NK-92 (cell line): ENCODE data around the gene BLOC1S5.

Source experiments
- DNase-seq: peaks from one replicate; lab custom pipeline; 2025; ENCODE audit not compliant: unreplicated experiment; lab: John Stamatoyannopoulos, UW

BLOC1S5 gene

DNA sequence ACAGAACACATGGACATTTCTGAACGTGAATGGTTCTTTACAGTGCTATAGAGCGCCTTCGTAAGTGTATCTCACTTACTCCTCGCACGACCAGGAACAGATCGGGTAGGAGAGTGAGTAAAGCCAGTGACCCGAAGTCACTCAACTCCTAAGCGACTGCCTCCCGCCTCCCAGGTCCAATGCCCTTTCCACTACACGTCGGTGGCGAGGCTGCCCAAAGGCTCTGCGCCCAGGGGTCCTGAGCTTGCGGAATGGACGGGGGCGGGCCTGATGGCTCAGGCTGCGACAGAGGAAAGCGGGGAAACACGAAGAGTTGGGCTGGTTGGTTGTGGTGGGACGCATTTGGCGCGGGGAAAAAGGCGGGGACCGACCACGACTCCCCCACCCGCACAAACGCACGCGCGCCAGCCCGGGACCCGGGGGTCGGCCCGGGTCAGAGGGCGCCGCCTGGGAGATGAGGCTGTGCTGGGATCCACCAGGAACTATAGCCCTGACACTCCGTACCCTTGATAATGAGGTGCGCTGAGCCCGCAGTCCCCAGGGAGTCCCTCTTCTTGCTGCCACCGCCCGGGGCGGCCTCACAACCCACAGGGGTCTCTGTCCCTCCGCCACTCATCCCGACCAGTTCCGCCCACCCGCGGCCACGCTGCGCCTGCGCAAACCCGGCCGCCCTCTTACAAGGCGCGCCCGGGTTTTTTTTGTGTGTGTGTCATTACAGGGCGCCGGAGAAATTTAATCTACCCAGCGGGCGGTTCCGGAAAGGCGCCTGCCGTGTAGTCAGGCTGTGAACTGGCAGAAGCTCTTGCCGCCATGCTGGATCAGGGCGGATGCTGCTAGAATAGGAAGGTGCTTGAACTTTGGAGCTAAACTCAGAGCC, at the start of gene BLOC1S5:
Gene BLOC1S5, minus strand, starts transcription at position 629 of the 877 bp plus-strand sequence. Its CDS starts 13 bp downstream, at position 616.
- peak; percentile 83 for DNase-seq

DNA sequence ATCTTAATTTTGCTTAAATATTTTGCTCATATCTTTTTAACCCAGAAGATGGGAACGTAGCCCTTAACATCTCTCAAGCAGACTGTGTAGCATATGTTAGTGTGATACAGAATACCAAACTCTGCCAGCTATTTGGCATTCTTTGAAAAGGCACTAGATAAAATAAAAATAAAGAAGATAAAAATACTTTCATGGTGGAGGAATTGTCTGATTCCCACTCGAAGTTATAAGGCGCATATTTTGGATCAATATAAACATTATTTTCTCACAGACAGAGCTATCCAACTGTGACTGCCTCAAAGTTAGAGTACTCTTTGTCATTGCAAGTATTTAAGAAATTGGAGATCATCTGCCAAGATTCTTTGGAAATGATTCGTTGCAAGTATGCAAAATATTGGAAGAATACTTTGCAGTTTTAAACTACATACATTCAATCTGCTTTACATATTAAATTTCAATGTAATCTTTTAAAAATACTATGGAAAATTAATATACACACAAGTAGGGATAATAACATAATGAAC, 49.0 kb upstream of the BLOC1S5 start:
- no peak for DNase-seq

DNA sequence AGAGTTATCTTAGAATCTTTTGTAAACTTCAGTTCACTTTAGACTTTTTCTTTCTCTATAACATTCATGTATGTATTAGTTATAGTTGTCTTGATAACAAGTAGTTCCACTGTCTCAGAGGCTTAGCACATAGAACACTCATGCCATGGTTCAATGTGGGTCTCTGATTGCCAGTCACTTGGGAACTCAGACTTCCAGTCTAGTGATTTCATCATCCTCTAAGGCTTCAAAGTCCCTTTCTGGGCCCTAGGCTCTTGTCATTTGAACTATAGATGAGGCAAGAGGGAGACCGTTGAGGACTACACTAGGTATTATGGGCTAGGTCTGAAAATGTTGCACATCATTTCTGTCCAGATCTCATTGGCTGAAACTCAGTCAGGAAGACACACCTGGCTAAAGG, 46.5 kb upstream of the BLOC1S5 start:
- no peak for DNase-seq

GRCh38 chr6:8110117-8110721, 46.0 kb upstream of the BLOC1S5 start:
- no peak for DNase-seq

DNA sequence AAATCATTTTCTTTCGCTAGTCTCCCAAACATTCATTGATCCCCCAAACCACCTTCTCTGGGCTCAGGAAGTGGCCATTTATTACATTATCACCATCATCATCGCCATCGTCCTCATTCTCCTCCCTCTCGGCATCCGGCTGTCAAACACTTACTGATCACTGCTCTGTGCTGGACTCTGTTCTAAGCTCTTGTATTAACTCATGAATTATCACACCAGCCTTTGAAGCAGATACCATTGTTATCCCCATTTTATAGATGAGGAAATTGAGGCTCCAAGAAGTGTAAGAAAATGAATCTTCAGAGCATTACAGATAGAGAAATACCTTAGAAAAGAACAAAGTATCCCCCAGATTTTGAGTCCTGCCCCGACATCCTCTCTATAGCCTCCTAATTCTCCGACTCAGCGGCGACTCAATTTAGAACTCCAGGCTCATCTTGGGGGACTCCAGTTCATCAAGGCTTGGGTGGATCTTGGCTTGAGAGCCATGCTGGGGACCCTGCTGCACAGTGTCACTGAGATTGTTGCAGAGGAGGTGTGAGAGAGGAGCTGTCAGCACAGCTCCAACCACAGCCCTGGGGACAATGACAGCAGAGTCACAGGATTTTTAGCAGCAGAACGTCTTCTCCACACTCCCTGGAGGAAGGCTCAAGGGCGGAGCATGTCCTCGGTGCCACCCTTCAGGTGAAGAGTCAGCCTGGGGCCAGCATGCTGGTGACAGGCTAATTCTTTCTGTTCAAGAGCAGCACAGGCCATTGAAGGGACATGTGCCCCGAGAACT, 44.8 kb upstream of the BLOC1S5 start:
- DNase-seq: no peak

DNA sequence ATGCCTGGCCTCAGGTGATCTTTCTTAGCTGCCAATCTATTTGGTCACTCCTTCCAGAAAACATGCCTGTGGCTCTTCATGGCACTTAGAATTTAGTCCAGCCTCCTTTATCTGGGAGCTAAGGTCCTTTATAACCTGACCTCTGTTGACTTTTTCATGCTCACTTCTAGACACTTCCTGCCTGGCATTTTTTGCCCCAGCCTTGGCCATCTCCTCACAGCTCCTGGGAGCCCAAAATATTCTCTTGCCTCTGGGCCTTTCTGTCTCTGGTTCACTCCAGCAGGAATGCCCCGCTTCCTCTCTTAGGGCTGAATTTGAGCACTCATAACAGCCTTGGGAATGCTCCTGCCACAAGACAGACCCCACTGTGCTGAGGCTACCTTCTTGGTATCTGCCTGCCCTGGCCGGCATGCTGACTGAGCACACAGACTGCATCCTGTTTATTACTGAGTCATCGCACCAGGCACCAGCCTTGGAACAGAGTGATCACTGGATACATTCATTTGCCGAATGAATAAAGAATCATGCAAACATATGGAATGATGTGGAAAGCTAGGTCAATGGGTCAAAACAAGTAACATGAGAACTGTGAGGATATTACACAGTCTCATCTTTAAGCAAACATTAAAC, 44.0 kb upstream of the BLOC1S5 start:
- DNase-seq: no peak

GRCh38 chr6:8105791-8106190, 41.6 kb upstream of the BLOC1S5 start:
- DNase-seq: no peak

DNA sequence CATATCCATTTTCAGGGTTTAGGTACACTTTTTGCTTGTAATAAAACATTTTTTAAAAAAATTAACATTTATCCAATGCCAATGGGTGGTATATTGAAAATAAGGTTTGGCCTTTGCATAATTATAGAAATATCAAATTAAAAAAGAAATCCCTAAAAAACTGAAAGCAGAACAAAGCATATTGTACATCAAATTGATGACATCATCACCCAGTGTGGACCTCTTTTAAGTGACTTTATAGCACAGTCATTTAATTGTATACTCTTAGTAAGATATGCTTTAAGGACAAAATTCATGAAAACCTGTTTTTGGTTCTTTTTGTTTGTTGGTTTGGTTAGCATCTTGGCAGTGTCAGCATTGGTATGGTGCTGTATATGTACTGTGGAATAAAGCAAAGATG, 39.5 kb upstream of the BLOC1S5 start:
- DNase-seq: no peak

DNA sequence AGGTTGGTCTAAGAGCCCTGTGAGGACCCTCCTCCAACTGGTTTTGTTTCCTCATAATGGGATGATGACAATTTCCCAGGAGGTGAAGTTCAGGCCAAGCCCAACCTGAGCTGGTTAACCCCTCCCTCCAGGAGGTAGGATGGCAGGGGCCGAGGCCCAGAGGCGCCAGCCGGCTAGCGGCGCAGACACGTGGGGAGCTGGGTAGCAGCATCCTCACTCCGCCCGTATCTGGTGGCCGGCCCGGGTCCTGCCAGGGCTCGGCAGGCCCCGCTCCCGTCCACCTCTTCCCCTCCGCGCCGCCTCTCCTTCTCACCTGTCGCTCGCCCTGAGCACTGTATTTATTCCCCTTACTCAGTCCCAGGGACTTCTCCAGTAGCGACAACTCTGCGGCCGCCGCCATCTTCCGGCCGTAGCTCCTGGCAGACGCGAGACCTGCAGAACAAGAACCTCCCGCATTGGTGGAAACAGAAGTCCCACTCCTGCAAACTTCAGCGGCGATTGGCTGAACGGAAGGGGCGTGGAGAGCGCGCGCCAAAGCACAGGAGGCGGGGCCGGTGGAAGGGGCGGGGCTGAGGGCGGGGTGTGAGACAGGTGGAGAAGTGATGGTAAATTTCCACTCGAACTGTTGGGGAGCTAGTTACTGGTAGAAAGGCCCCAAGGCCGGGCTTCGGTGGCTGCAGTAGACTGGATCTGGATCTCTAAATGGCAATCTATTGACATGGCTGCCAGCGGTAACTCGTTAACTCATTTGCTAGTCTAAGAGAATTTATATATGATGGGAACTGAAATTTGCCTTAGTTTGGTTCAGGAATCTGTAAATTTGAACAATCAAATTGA, 38.2 kb upstream of the BLOC1S5 start, which contains the start of gene EEF1E1:
Gene EEF1E1, minus strand, starts transcription at position 427 of the 837 bp plus-strand sequence. Its CDS starts 27 bp downstream, at position 400.
- peak; percentile 78 for DNase-seq

DNA sequence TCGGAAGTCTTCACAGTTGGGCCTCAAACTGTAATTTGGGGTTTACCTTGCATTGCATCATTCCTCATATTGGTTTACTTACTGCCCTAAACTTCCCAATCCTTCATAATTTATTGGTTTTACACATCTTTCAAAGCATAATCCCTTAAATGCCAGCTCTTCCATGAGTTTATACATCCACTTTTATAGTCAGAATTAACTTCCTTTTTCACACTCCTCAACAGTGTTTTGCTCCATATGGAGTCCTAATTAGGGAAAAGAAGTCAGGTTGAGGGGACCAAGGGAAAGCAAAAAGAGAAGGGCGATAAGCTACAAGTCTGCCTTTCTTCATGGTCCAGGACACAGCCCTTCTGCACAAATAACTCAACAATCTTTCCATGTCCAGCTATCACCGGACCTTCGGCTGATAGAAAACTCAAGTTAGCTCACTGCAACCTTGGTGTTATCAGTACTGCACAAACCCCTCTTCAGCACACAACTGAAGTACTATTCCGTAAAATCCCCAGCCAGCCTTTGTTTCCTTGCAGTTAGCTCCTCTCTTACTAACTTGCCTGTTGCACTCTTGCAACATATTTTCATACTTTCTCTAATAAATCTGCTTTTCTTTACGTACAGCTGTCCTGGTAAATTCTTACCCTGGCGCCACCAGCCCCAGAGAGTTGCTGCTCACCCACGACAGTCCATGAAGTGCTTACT, 36.1 kb upstream of the BLOC1S5 start:
- DNase-seq: no peak

- no peak for DNase-seq
Observed at GRCh38 chr6:8090650-8091049, 26.5 kb upstream of the BLOC1S5 start.

DNA sequence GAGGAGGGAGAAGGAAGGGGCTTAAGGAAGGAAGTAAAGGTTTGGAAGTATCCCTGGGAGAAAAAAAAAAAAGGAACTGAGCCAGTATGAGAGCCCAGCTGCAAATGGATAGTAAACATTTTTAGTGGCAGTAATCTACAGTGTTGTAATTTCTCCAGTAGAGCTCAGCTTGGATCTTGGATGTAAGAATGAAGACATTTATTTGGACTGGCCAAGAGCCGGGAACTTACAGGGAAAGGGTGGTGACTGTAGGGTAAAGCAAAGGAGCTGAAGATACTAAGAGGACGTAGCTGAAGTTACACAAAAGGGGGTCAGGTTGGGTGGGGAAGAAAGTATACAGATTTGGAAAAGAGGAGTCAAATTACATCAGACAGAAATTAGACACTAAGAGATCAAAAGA, 24.7 kb upstream of the BLOC1S5 start:
- no peak for DNase-seq

DNA sequence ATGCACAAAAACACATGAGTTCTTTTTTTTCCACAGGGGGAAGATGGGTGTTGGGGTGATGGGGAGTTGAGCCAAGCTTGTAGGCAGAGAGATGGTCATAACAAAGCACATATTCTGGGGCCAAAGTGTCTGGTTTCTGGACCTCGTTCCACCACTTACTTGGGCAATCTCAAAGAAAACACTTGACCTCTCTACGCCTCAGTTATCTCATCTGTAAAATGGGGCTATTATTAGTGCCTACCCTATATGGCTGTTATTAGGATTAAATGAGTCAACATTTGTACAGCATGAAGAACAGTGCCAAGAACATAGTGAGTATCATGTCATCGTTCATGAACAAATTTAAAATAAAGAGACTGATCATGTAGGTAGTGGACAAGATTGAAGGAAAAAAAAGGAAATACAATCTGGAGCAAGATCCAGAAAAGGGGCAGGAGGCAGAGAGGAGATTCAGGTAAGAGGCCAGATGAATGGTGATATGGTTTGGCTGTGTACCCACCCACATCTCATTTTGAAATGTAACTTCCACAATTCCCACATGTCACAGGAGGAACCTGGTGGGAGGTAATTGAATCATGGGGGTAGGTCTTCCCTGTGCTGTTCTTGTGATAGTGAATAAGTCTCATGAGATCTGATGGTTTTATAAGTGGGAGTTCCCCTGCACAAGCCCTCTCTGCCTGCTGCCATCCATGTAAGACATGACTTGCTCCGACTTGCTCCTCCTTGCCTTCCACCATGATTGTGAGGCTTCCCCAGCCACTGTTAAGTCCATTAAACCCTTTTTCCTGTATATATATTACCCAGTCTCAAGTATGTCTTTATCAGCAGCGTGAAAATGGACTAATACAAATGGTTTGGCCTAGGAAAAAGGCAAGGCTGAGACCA, 23.9 kb upstream of the BLOC1S5 start:
- no peak for DNase-seq

DNA sequence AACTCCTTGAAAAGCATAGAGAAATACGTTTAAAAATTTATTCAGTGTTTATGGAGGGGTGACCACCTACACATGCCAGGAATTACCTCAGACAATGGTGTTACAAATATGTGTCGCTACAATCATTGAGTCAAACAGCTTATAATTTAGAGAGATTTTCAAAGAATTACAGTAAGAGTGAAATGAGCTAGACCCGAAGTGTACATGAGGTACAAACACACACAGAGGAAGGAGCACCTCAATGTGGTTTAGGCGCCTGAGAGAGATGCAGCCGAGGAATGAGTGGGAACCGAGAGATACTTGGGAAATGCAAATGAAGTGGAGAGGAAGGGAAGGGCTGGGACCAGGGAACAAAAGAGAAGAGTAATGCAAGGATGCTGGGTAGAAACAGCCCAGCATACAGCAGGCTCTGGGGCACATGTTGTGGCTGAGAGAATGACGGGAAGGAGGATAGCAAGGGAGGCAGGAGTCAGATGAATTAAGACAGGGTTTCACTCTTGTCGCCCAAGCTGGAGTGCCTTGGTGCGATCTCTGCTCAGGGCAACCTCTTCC, 22.6 kb upstream of the BLOC1S5 start:
- DNase-seq: no peak

GRCh38 chr6:8085053-8085511, 20.9 kb upstream of the BLOC1S5 start:
- no peak for DNase-seq

DNA sequence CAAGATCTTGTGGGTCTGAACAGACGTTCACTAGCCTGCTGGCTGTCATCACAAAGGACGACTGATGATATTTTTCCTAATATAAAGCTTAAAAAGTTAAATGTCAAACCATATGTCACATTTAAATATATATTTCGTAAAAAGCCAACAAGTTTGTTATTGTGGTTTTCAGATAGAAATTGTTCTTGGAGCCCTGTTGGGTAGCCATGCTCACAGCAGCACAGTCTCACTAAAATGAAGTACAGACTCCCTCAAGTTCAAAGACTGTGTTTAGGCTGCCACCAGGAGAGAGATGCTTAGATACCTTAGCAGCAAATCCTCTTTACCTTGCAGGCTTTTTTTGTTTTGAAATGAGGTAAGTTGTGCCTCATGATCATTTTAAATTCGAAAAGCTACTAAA, 20.4 kb upstream of the BLOC1S5 start:
- no peak for DNase-seq

DNA sequence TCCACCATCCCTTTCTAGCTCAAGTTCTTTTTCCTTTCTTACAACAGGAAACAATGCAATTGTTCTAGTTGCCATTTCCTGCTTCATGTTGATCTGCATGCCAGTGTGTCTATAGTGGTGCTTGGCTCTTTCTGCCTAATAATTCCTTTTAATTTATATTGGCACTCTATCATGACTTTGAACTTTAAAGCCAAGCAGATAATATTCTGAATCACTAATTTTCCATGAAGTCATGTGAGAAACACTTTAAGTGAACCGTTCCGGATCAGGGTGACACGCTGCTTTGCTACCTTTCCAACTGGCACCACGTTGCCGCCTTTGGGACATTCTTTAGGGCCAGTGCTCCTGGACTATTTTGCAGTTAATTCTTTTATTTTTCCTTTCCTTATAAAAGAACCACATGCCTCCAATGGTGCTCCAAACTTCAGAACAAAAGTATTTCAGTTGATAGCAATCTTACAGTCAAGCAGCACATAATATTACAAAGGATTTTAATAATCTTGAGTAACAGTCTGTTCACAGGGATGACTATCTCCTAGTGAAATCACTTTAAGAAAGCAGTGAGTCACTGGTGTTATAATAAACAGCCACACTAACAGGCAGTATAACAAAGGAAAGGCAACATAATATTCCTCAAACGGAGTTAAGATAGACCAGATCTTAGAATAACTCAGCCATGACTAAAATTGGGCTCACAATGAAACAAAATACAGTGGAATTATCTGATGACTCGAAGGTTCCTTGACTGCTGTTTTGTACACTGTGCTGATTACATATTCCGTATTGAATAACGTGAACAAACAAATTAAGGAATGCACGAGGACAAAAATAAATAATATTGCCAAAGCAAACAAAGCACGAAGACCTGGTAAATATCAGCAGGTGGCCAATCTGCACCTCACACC, 19.0 kb upstream of the BLOC1S5 start:
- DNase-seq: no peak
